Occipital lobe (tissue), 2 donors: Measurements from ENCODE around the gene TAF1B. TPM values are rescaled to one million over a fixed set of nuclear protein-coding genes. Genes with fewer than 3 reads are reported as not detected.

Experiments used
- DNase-seq: peaks from one replicate; lab custom pipeline; 2025; lab: John Stamatoyannopoulos, UW
- total RNA-seq: library from RNA; depleted of rRNA; stranded (reverse); fragments of >200 nt; gene quantifications from one replicate; pipeline ENCODE4 v1.2.3, GENCODE V29; 2014

The TAF1B gene
- total RNA-seq, 1 donor from 2014 or later, result 48.0 TPM

DNA sequence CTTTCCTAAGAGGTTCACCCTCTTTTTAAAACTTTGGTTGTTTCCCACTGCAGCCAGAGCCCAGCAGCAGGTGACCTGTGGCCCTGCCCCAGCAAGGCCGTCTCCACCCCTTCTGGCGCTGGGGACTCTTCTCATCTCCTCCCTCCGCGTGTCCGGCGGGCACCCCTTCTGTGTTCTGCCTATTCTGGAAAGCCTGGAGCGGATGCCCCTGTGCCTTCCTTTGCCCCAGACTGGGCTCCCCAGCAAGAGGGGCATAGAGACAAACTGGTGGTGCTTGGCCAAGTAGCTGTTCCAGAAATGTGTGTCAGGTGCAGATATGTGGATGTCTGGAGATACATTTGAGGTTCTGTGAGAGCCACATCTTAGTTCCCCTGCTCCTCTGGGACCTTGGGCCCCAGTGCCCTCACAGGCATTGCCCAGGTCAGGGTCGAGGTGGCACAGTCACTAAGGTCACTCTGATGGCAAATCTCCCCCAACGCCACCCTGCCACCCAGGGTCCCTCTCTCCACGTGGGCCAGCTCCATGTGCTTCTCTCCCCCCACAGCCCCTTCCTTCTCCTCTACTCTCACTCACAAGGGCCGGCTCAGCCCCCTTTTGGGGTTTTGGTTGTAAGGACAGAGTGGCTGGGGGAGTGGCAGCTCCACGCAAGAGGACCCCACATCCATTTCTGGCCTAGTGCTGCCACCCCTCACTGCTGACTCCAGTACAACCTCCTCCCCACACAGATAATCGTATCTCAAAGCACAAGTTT lies 35.5 kb upstream of the TAF1B start:
- no peak for DNase-seq

DNA sequence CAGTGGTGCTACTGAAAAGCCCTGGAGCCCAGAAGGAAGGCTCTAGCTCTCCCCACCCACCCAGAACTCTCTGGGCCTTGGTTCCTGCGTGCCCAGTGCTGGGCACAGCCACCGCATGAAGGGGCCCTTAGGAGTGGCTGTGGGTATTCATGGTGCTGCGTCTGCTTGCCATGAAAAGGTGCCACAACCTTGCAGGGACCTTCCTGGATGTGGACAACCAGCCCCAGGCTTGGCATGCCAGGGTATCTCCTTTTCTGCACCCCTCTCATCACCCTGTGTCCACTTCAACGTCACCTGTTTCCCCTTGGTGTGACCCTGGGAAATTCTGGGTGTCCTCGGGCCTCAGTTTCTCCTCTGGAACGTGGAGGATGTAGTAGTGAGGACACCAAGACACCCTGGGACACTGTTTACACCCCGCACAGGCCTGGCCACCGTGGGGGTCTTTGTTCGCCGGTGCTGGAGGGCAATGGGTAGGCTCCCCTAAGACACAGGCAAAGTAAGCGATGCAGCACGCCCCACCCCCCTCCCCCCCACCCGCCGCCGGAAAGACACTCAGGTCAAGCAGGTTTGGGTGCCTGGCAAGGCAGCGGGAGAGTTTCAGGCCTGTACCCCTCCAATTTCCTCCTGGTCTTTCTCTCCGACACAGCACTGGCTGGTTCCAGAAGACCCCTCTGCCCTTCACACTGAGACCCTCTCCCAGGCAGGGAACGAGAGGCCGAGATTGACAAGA lies 34.8 kb upstream of the TAF1B start:
- no peak for DNase-seq

DNA sequence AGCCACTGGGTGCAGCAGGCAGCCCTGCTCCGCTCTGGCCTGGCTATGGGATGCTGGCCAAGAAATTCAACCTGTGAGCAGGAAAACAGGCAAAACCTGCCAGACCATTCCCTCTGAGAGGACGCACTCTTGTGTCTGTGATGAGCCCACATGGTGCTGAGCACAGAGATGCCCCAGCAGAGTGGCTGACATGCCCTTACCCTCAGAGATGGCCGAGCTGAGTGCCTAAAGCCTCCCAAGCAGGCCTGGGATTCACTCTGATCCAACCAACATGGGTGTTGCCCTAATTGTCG lies 34.3 kb upstream of the TAF1B start:
- no peak for DNase-seq

GRCh38 chr2:9809448-9810088 lies 33.7 kb upstream of the TAF1B start:
- DNase-seq, result no peak

- no peak for DNase-seq
Observed at GRCh38 chr2:9811216-9811615, 32.1 kb upstream of the TAF1B start.

DNA sequence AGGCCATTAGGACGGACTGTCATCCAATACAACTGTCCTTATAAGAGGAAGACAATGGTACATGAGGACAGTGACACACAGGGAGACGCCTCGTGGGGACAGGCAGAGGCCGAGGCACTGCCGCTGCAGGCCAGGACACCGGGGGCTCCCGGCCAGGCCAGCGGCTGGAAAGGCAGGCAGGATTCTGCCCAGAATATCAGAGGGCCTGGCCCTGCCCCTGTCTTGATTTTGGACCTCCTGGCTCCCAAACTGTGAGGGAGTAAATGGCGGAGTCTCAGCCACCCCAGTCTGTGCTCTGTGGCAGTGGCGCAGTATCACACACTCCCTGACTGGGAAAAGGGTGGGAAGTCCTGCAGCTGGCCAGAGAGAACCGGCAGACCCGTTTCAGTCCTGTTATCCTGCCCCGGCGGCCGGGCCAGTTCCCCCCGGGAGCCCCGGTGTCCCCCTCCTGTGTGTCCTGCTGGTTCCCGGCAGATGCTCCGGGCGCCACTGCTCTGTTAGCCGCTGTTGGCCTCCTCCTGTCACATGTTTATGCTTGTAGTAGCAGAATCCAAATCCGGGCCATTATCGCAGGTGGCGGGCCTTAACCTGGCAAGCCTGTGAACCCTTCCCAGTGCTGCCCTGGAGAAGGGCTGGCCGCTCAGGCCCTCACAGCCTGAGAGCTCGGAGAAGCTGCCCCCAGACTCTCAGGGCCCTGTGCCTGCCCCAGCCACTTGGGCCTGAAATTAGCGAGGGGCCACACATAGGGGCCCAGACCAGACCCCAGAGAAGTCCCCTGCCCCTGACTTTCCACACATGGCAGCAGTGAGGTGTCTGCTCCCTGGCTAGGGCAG lies 31.4 kb upstream of the TAF1B start:
- DNase-seq, result no peak

DNA sequence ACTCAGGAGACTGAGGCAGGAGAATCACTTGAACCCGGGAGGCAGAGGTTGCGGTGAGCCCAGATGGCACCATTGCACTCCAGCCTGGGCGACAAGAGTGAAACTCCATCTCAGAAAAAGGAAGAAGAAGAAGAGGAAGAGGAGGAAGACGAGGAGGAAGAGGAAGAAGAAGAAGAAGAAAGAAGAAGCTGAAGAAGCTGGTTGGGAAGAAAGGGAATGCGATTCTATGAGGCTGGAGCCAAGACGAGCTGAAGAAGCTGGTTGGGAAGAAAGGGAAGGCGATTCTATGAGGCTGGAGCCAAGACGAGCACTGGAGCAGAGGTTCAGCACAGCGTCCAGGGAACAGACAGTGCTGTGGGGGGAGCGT lies 30.3 kb upstream of the TAF1B start:
- DNase-seq, result no peak

DNA sequence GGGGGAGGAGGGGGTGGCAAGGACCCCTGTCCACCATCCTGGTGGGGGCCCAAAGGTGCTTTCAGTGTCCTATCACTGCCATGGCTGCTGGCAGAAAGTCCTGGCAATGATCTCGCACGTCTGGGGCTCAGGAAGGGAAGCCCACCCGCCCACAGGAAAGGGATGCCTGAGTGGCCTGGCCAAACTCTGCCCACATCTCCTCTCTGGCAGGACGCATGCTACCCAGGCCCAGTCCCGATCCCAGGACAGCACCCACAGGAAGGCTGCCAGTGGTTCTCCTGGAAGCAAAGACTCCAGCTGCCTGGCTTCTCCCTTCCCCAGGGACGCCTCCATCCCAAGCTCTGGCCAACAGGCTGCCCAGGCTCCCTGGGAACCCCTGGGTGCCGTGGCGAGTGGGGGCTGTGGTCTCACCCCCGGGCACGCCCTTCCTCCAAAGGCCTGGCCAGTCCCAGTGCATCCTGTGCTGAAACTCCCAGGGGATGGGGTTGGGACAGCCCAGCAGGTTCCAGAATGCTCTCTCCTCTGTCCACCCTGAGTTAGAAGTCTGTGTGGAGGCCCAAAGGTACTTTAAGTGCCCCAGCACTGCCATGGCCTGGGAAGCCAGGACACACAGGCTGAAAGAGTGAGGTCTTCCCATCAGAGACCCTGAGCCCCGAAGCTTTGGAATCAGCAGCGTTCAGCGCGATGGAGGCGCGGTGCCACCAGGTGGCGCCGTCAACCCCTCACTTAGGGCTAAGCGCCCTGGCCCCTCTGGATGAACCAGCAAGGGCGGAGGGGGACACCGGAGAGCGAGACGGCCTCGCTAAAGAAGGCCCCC lies 29.8 kb upstream of the TAF1B start:
- no peak for DNase-seq

GRCh38 chr2:9814129-9814868 lies 29.0 kb upstream of the TAF1B start:
- no peak for DNase-seq

DNA sequence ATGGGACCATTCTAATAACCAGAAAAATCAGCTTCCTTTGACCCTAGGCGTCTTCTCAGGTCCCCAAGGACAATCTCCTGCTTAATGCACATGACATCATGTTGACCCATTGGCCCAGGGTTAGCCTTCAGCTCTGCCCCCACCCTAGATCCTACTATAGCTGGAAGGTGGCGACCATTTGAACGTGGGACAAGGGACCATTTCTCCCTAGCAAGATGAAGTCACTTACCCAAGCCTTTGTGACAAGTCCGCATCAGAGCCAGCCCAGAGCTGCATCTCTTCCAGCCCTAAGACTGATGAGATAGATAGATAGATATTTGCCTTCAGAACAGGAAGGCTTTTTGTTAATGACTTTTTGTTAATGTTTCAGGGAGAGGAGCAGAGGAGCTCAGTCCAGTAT lies 28.2 kb upstream of the TAF1B start:
- no peak for DNase-seq

GRCh38 chr2:9815844-9816279 lies 27.4 kb upstream of the TAF1B start:
- no peak for DNase-seq

DNA sequence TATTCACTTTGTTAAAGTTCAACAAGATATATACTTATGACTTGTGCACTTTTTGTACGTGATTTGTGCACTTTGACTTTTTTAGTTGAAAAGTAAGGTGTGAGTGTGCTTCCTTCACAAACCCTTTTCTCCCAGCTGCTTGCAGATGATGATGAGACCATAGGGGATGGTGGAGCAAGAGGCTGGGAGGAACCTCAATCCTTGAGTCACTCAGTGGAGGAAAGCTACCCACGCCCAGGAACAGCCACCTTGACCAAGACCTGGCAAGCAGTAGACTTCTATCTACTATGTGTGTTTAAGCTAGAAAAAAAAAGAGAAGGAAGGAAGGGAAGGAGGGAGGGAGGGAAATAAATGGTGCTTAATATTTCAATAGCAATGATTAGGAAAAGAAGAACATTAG lies 25.2 kb upstream of the TAF1B start:
- DNase-seq, result no peak

DNA sequence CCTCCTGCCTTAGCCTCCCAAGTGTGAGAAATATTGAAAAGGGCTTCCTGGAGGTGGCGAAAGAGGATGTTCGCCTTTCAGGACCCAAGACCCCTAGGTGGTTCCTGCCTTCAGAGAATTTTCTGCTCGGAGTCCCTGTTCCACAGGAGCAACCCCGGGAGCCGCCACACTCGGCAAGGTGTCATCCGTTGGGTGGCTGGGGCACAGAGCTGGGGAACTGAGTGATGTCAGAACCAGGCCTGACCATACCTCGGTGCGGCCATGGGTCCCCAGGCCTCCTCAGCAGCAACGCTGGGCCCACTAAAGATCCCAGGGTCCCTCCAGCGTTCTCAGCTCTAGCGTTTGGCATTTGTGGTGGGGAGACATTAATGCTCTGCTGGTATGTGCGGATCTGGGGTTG lies 23.7 kb upstream of the TAF1B start:
- no peak for DNase-seq

GRCh38 chr2:9820020-9820973 lies 23.0 kb upstream of the TAF1B start:
- no peak for DNase-seq

GRCh38 chr2:9821805-9822445 lies 21.3 kb upstream of the TAF1B start:
- DNase-seq, result no peak

- DNase-seq, result no peak
Observed at GRCh38 chr2:9824441-9824840, 18.8 kb upstream of the TAF1B start.

DNA sequence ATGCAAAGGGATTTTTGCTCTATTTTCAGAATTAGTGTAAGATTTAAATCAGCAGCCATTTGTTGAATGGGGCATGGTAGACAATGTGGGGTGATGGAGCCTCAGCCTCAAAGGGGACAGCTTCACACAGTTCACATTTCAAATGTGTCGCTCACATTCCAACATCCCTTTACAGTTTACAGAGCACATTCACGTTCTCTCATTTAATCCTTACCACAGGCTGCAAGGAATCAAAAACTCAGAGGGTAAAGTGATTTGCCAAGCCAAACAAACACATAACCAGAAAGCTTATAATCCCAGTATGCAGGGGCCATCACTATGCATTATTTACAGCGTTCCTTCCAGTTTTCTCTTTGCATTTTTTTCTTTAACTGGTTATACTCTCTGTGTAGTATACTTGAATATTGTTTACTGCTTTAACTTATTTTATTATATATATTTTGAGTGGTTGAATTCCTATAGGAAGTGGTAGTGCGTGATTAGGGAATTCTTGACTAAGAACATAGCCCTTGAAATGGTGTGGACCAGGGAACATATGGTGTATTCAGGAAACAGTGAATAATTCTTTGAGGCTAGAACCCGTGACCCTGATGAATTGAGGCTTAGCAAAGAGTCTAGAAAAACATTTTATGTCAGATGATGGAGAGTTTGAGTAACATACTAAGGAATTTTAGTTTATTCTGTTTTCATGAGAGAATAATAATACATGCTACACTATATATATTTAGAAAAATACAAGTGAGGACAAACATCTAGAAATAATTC lies 18.1 kb upstream of the TAF1B start:
- no peak for DNase-seq

DNA sequence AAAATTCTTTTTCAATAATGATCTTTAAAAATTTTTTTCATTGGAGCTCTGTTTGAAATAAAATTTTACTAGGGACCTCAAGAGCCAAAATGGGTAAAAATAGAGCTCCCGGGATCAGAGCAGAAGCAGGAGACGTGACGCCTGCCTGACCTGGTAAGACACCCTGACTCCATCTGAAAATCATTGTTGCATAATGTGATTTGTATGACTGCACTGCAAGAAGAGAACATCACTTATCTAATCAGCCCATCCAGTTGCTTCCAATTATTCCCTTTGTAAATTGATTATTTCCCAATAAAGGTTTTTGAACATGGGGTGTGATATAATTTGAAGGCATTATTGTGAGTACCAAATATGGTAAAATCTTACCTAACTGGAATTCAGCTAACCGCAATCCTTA lies 17.1 kb upstream of the TAF1B start:
- no peak for DNase-seq
